ENCODE measurements around the gene MEIOC. TPM values are rescaled to one million over a fixed set of nuclear protein-coding genes. Genes with fewer than 3 reads are reported as not detected.

MEIOC gene
- total and polyA plus RNA-seq, 9 of the 15 experiments (the other 6 are each of a cell fraction or from before 2014, with no cell fraction given) = 0.04 to 0.23 (median 0.06) TPM; not detected in 5

- TF ChIP-seq, protein P1, sequence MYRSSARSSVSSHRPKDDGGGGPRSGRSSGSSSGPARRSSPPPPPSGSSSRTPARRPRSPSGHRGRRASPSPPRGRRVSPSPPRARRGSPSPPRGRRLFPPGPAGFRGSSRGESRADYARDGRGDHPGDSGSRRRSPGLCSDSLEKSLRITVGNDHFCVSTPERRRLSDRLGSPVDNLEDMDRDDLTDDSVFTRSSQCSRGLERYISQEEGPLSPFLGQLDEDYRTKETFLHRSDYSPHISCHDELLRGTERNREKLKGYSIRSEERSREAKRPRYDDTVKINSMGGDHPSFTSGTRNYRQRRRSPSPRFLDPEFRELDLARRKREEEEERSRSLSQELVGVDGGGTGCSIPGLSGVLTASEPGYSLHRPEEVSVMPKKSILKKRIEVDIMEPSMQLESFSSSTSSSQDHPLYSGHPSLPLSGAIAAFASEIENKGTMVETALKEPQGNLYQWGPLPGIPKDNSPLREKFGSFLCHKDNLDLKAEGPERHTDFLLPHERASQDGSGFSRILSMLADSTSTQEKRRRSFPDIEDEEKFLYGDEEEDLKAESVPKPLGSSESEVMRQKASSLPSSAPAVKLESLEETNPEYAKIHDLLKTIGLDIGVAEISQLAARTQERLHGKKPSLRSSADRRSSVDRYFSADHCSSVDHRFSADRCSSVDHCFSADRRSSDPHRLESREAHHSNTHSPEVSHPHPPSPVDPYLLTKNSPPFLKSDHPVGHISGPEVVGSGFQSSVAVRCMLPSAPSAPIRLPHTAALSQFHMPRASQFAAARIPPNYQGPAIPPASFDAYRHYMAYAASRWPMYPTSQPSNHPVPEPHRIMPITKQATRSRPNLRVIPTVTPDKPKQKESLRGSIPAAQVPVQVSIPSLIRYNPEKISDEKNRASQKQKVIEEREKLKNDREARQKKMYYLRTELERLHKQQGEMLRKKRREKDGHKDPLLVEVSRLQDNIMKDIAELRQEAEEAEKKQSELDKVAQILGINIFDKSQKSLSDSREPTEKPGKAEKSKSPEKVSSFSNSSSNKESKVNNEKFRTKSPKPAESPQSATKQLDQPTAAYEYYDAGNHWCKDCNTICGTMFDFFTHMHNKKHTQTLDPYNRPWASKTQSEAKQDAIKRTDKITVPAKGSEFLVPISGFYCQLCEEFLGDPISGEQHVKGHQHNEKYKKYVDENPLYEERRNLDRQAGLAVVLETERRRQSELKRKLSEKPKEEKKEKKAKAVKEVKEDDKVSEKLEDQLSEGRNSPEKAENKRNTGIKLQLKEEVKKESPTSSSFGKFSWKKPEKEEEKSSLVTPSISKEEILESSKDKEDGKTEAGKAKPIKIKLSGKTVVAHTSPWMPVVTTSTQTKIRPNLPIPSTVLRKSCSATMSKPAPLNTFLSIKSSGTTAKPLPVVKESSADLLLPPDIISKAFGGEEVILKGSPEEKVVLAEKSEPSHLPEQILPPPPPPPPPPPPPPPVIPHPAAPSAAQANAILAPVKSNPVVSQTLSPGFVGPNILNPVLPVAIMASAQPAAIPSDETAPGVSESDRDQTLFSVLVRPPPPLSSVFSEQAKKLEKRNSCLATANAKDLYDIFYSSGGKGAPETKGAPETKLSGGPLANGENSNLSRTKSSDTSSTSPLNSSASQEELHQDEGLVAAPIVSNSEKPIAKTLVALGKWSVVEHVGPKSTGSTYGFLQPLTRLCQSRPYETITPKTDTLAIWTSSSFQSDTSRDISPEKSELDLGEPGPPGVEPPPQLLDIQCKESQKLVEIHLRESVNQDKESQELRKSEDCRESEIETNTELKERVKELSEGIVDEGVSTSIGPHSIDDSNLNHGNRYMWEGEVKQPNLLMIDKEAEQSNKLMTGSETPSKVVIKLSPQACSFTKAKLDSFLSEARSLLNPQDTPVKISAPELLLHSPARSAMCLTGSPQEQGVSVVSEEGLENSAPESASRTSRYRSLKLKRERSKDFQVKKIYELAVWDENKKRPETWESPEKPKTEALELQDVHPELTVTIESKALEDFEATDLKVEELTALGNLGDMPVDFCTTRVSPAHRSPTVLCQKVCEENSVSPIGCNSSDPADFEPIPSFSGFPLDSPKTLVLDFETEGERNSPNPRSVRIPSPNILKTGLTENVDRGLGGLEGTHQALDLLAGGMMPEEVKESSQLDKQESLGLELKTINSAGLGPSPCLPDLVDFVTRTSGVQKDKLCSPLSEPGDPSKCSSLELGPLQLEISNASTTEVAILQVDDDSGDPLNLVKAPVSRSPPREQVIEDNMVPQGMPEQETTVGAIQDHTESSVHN (IDR thresholded peaks at IDR 0.05; ENCODE audit: borderline replicate concordance in 1 of 2, low read depth in 1 of 2) = peak in 1 of 2 experiments; percentile 63; a peak in 1 of 4 replicates
- peak; percentile 95 for TF ChIP-seq C11orf30 (IDR thresholded peaks at IDR 0.05; ENCODE audit: low read depth)
- peak; percentile 56; the same call in 1 of the 2 replicates for TF ChIP-seq GTF2F1 (IDR thresholded peaks at IDR 0.05; ENCODE audit: low read depth, low read length)
- TF ChIP-seq SIN3B (IDR thresholded peaks at IDR 0.05; ENCODE audit: low read depth) = peak; percentile 97
- TF ChIP-seq CHAMP1 (IDR thresholded peaks at IDR 0.05) = no peak
- TF ChIP-seq KAT7 (CRISPR knock-in tag; IDR thresholded peaks at IDR 0.05; ENCODE audit: borderline replicate concordance) = no peak; the same call in 1 of the 2 replicates
These were observed 33.4 kb downstream of the MEIOC start, which contains the start of gene CCDC43 (continued) for GRCh38 chr17:44689477-44690217.

All from K562 (cell line).